ENCODE measurements around the gene FAM131B.

- TF ChIP-seq CTCF (IDR thresholded peaks at IDR 0.05; ENCODE audit: insufficient read depth, low read length) = no peak
- no peak for TF ChIP-seq REST (IDR thresholded peaks at IDR 0.05; ENCODE audit: insufficient replicate concordance, low read depth)
- TF ChIP-seq POLR2AphosphoS5 (IDR thresholded peaks at IDR 0.05; ENCODE audit: low read depth) = no peak
Measured at GRCh38 chr7:143325240-143325639, 37.3 kb downstream of the FAM131B start.
